Measurements from ENCODE around the gene PCSK5.

Gene PCSK5

GRCh38 chr9:75921391-75922127 lies 31.1 kb downstream of the PCSK5 start:
- DNase-seq (ENCODE audit: low spot score), result no peak

DNA sequence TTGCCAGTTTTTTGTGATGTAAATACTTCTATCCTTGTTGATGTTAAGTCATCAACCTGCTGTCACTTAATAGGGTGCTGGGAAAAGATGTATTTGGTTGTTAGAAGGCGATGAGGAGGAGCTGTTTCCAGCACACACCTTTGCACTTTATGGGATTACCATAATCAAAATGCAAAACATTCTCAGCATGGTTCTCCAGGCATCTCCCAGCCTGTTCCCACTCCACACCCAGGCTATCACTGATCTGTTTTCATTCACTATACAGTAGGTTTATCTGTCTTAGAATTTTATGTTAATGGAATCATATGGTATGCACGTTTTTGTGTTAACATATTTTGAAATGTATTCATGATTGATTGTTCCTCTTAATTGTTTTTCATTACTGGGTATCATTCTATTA lies 35.9 kb downstream of the PCSK5 start:
- no peak for DNase-seq (ENCODE audit: low spot score)

DNA sequence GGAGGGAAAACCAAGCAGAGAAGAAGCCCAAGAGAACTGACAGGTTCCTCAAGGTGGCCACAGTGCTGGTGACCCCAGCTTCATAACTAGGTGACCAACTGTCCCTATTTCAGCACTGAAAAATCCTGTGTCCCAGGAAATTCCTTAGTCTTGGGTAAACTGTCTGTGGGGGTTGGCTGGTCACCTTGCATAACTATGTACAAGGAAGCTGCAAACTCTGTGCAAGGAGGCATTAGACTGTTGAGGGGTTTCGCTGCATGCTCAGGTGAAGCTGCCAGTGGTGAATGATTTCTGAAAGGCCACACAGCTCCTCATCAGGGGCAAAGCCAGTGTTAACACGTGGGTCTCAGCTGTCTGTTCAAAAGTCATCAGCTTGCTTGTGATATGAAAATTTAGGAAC lies 36.9 kb downstream of the PCSK5 start:
- no peak for DNase-seq (ENCODE audit: low spot score)

- DNase-seq (ENCODE audit: low spot score), result no peak
Measured at GRCh38 chr9:75930190-75930589, 39.7 kb downstream of the PCSK5 start.

DNA sequence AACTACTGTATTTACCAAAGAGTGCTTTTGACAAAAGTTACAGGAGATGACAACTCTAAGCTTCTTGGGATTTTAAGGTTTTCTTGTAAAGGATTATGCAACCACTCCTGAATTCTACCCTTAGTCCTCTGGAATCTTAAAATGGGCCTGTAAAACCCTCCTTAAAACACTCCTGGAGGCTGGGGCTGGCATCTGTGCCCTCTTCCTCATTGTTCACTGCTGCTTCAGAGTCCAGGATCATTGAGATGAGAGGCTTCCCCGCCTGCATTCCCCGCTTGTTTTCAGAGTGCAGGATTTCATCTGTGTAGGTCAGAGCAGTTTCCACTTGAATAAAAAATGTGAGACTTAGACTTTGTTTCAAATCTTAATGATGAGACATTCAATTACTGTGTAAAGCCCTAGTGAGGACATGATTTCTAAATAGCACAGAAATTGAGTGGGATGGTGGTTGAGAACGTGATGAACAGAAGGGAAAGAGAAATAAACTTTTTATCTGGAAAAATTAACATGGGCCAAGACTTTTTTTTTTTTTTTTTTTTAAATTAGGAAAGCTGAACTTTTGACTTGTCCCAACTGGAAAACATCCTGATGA lies 40.4 kb downstream of the PCSK5 start:
- no peak for DNase-seq (ENCODE audit: low spot score)

DNA sequence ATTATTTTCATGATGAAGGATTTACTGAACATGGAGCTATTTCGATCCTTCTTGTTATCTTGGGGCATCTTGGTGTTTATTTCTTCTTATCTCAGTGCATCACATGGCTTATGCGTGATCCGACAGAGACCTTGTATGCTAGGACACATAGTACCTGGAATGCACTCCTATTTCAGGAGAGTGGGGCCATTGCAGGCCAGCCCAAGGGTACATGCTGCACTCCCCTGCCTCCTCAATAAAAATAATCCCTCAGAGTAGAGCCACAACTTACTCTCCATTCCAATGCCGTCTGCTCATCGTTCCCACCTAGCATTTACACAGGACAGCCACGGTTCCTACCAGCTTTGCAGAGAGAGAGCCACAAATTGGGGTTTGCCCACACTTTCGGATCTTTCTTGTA lies 43.5 kb downstream of the PCSK5 start:
- DNase-seq (ENCODE audit: low spot score), result no peak

DNA sequence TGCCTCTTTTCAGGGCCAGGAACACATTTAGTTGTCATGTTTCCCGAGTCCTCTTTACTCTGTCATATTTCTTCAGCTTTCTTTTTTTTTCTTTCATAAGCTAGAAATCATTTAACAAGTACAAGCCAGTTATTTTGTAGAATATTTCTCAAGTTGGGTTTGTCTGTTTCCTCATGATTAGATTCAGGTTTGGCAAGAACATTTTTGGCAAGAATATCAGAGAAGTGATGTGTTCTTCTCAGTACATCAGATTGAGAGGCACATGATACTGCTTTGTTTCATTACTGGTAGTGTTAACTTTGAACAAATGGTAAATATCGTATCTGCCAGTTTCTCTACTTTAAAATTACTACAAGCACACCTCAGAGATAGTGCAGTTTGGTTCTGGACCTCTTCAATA lies 45.1 kb downstream of the PCSK5 start:
- DNase-seq (ENCODE audit: low spot score), result no peak

- DNase-seq (ENCODE audit: low spot score), result no peak
Measured at GRCh38 chr9:75937521-75938258, 47.2 kb downstream of the PCSK5 start.

DNA sequence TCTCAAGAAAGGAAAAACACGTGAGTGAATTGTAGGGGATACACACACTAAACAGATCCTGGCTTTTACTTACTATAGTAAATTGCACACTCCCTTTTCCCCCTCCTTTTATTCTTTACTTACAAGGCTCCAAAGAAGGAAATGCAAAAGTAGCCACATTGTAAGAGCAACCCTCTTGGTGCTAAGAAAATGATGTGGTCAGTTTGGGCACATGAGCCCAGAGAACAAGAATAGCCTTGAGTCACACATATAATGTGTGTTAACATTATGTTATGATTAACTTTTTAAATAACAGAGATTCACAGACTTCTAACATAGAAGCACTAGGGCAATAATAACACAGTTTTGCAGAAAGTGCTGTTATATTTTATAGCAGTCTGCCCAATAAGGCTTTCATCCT lies 48.5 kb downstream of the PCSK5 start:
- DNase-seq (ENCODE audit: low spot score), result no peak

DNA sequence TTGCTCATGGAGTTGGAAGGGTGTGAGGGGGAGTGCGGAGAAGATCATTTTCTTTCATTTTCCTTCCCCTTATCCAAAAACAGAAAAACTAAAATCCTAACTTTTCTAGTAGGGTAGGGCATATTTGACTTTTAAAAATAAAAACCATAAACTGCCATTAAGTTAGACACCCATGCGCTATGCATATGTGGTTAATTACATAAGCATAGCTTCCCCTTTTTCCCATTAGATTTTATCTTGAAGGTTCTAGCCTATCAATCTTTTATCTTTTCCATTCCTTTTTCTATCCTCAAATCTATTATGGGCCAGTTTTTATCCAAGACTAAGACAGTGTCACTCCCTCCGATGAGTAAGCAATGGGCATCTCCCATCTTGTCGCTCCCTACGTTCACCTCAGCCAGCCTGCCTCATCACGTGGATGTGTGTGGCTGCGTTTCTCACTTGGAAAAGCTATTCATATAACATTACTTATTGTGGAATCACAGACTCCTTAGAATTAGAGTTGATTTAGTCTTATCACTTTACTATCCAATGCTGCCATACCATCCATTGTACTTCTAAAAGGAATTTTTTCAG lies 49.2 kb downstream of the PCSK5 start:
- no peak for DNase-seq (ENCODE audit: low spot score)

DNA sequence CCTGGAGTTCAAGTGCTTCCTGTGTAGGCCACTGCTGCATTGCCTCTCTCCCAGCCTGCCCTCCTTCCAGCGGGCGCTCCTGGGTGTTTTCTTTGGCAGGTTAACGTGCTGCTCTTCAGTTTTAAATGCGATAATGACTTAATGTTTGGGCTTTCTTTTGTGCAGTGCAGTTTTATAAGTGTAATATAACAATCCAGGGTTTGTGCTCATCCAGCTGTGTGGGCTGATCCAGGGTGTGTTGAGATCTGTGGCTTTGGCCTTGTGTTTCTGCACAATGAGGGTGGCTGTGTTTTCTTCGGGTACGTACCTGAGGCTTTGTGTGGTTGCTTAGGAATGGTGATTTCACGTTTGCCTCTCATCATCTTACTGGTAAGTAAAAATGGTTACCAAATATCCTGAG lies 50.6 kb downstream of the PCSK5 start:
- DNase-seq (ENCODE audit: low spot score), result no peak

- no peak for DNase-seq (ENCODE audit: low spot score)
Measured at GRCh38 chr9:75941577-75942311, 51.3 kb downstream of the PCSK5 start.

DNA sequence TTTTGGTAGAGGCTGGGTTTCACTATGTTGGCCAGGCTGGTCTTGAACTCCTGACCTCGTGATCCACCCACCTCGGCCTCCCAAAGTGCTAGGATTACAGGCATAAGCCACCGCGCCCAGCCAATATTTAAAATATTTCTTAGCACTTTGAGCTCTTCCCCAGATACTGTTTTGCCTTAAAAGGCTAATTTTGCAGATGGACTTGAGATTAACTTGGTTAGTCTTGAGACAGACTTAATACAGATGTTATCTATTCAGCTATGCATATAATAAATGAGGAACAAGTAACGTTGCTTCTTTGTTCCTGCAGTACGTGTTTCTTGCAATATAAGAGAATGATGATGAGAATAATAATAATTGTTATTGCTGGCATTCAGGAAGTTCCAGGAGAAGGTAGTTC lies 56.3 kb downstream of the PCSK5 start:
- no peak for DNase-seq (ENCODE audit: low spot score)

- DNase-seq (ENCODE audit: low spot score), result no peak
Measured at GRCh38 chr9:75947233-75947632, 56.8 kb downstream of the PCSK5 start.

- no peak for DNase-seq (ENCODE audit: low spot score)
Measured at GRCh38 chr9:75950998-75951397, 60.5 kb downstream of the PCSK5 start.

- DNase-seq (ENCODE audit: low spot score), result no peak
Measured at GRCh38 chr9:75953218-75953617, 62.7 kb downstream of the PCSK5 start.

- no peak for DNase-seq (ENCODE audit: low spot score)
Measured at GRCh38 chr9:75956161-75956560, 65.7 kb downstream of the PCSK5 start.

GRCh38 chr9:75957116-75957515 lies 66.6 kb downstream of the PCSK5 start:
- DNase-seq (ENCODE audit: low spot score), result no peak

DNA sequence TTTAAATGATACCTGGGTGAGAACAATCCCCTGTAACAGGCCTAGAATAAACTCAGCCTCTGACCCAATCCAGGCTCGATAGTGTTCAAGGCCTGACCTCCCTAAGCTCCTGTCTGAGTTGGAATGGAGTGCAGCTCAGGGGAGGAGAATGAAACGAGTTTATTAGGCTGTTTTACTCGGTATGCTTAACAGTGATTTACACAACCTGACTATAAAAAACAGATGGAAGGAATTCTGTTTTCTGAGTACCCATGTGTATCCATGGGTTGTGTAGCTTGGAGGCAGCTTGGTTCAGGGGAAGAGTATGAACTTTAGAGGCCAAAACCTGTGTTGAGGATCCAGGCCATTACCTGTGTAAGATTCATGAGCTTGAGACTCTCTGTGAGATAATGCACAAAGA lies 67.8 kb downstream of the PCSK5 start:
- DNase-seq (ENCODE audit: low spot score), result no peak

- DNase-seq (ENCODE audit: low spot score), result no peak
Measured at GRCh38 chr9:75960551-75960950, 70.1 kb downstream of the PCSK5 start.

DNA sequence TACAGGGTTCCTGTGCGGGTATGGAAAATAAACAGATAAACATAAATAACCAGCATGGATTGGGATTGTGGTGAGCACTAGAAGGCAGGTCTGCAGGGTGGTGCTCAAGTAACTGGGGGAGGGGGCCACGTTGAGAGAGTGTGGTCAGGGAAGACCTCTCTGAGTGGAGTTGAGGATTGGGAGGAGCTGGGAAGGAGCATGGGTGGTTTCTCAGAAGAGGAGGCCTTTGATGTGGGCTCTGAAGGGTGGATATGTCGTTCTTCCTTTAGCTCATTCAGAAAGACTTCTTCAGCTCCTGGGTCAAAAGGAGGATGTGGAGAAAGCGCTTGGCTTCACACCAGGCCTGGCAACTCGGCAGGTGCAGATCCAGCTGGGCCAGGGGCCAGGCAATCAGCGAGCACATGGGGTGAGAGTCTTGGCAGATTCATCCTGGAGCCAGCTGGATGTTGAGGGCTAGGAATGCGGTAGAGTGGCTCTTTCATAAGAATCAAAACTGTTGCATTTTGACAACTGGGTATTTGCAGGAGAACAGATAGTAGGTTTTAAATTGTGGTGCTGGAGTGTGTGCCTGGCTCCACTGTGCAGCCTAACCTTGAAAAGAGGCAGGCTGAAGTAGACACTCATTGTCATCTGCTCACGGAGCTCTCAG lies 71.7 kb downstream of the PCSK5 start:
- no peak for DNase-seq (ENCODE audit: low spot score)

DNA sequence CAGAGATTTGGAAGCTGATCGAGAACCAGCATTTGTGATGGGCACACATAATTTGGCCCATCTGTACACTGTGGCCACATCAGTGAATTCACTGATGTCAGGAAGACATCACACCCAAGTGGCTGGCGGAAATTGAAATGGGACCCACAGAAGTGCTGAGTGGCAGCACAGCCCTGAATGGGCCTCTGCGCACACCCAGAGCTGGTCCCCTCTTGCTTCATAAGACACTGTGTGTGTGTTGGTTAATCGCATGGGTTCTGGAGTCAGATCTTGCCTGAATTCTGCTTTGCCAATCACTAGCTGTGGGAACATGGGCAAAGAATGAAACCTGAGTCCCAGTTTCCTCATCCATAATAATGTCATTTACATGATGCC lies 72.2 kb downstream of the PCSK5 start:
- DNase-seq (ENCODE audit: low spot score), result no peak
